HG03064 (cell line): ENCODE results near the gene CAPN3.

Experiments
- ATAC-seq: cut with Tn5 transposase; IDR thresholded peaks from one replicate; pipeline ENCODE4 v1.9.1; 2021; ENCODE audit warnings: low read depth; ENCODE audit not compliant: unreplicated experiment

Gene CAPN3

DNA sequence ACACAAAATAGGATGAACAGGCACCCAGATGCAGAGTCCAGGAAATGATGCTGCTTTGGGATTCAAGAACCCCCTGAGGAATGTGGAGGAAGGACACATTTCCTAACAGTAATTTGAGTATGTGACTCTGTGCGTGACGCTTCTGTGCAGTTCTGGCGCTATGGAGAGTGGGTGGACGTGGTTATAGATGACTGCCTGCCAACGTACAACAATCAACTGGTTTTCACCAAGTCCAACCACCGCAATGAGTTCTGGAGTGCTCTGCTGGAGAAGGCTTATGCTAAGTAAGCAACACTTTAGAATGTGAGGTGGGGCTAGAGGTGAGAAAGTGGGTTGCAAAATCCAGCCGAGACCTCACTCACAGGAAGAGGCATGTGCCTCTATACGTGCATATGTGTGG is 28.3 kb downstream of the CAPN3 start:
- no peak for ATAC-seq

GRCh38 chr15:42392309-42393024 is 33.2 kb downstream of the CAPN3 start:
- ATAC-seq = no peak

GRCh38 chr15:42394106-42394505 is 34.8 kb downstream of the CAPN3 start:
- no peak for ATAC-seq

GRCh38 chr15:42395838-42396237 is 36.5 kb downstream of the CAPN3 start:
- ATAC-seq = no peak

GRCh38 chr15:42401544-42402454 is 42.5 kb downstream of the CAPN3 start:
- ATAC-seq = no peak

DNA sequence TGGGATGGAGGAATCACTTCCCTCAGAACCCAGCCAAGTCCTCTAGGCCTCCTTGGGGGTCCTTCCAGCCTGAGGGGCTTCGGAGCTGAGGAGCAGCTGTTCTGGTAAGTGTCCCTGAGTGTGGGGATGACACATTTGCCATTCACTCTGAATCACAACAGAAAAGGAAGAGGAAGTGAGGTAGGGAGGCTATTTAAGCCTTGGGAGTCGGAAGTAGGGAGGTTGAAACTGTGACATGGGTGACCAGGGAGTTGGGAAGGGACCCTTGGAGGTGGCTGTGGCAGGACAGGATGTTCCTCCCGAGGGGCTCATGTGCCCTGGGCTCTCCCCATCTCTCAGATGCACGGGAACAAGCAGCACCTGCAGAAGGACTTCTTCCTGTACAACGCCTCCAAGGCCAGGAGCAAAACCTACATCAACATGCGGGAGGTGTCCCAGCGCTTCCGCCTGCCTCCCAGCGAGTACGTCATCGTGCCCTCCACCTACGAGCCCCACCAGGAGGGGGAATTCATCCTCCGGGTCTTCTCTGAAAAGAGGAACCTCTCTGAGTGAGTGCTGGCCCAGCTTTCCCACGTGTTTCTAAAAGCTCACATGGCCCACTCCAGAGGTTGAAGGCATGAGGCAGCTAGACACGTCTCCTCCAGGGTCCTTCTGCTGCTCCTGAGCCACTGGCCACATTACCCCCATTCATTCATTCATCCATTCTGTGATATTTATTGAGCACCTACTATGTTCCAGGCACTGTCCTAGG is 43.3 kb downstream of the CAPN3 start:
- ATAC-seq = no peak

DNA sequence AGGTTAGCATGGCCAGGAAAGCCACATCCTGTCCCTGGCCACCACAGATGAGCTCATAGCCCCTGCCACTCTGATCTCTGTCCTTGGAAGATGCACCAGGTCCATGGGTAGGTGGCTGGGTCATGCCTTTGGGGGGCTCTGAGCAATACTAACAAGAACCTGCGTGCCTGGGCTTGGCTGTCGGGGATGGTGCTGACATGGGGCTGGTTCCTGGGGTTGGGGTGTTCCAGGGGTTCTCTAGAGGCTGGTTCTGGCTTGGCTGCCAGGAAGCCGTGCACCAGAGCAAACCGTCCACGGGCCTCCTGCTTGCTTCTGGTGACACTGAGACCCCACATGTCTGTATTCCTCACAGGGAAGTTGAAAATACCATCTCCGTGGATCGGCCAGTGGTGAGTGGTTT is 44.1 kb downstream of the CAPN3 start:
- ATAC-seq = no peak

DNA sequence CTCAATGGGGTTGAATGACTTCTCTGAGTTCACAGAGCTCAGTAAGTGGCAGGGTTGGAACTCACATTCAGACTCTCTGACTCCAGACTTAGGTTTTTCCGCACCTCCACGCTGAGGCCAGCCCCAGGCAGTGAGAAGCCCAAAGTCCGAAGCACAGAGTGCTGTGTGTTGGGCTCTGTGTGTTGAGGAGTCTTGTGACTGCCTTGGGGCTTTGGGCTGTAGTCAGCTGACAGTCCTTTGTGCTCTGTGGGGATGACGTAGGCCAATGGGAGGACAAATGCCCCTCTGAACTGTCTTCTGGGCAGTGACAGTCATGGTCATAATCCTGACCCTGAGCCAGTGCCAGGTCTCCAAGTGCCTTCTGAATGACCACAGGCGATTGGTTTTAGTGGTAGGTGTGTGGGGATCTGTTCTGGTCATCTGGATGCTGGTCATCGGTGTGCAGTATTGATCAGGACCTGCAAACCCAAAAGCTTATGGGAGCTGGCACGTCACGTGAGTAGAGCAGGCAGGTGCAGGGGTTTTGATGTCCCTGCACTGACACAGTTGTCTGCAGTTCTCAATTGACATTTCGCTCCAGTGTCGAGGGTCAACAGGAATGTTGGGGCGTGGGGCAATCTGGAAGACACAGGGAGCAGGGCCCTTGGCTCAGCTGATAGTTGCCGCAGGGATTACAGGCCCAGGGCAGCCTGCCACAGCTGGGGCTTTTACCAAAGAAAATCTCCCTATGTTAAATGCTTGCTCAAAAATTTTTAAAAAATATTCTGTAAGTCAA is 45.3 kb downstream of the CAPN3 start:
- ATAC-seq = no peak

DNA sequence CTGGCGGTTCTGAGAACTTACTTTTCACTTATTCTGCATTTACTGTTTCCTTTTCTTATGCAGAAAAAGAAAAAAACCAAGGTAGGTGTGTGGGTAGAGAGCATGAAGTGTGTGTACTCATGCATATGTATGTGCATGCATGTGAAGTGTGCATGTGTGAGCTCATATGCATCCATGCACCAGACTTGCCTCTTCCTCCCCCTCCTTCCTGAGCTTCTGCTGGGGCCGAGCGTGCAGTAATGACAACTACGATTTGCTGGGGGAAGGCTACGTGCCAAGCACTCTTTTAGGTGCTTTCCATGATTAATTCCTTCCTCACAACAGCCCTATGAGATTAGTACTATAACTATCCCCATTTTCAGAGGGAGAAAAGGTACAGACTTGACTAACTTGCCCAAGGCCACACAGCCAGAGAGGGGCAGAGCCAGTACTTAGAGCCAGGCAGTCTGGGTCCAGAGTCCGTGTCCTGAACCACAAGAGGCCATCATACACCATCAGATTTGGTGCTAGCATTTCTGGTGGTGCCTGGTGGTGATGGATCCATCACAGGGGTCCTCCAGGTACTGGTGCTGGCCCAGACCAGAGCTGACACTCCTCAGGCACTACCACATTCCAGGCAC is 46.7 kb downstream of the CAPN3 start:
- ATAC-seq = no peak

- no peak for ATAC-seq
Observed at GRCh38 chr15:42408178-42408577, 48.9 kb downstream of the CAPN3 start.

GRCh38 chr15:42409011-42409410 is 49.7 kb downstream of the CAPN3 start:
- no peak for ATAC-seq

GRCh38 chr15:42411884-42412283 is 52.6 kb downstream of the CAPN3 start:
- ATAC-seq = no peak

DNA sequence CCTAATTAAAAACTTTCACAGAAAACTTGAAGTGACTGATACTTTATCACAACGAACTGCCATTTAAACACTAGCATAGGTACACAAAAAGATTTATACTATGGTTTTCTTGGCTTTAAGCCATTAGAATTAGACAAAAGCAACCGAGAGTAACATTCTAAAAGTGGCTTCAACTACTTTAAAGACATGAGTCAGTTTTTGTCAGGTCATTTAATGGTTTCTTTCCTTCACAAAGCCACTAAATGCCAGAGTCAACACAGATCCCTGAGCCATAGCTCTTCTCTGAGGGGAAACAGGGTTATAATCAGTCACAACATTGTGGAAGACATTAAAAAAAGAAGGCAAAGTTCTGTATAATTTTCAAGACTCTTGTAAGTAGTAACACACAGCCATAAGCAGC is 54.6 kb downstream of the CAPN3 start:
- ATAC-seq = no peak

DNA sequence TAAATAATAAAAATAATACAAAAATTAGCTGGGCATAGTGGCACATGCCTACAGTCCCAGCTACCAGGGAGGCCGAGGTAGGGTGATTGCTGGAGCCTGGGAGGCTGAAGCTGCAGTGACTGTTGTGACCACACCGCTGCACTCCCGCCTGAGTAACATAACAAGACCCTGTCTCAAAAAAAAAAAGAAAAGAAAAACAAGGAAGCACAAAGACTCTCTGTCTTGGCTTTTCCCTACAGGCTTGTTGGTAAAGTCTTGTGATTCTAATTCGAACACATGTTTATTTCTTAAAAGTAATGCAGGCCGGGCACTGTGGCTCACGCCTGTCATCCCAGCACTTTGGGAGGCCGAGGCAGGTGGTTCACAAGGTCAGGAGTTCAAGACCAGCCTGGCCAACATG is 60.1 kb downstream of the CAPN3 start:
- no peak for ATAC-seq

GRCh38 chr15:42421376-42421775 is 62.1 kb downstream of the CAPN3 start:
- no peak for ATAC-seq

DNA sequence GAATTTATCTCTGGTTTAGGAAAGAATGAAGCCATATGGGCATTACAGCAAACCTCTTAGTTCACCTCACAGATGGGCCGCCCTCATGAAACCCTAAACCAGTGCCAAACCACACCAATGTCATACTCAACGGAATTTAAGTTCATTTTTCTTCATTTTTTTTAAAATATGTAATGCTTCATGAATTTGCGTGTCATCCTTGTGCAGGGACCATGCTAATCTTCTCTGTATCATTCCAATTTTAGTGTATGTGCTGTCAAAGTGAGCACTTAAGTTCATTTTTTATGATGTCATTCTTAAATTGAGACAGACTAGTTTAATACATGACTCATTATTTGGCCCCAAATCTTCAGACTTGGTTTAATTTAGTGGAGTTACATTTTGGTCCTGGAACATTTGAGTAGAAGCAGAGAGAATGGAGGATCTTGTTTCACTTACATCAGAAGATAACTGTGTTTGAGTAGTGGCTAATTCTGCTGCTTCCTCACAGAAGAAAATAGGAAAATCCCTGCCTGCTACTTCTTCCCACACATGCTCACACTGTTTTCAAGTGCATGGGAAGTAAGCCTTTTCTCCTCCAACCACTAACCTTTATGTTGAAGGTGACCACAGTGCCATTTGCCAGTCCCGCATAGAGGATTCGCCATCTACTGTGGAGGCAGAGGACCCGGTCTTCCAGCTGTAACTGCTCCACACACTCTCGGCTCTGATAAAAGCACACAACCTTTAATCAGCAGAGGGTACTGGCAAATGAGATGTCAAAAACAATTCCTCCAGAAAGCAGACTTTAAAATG is 68.3 kb downstream of the CAPN3 start:
- ATAC-seq = no peak

DNA sequence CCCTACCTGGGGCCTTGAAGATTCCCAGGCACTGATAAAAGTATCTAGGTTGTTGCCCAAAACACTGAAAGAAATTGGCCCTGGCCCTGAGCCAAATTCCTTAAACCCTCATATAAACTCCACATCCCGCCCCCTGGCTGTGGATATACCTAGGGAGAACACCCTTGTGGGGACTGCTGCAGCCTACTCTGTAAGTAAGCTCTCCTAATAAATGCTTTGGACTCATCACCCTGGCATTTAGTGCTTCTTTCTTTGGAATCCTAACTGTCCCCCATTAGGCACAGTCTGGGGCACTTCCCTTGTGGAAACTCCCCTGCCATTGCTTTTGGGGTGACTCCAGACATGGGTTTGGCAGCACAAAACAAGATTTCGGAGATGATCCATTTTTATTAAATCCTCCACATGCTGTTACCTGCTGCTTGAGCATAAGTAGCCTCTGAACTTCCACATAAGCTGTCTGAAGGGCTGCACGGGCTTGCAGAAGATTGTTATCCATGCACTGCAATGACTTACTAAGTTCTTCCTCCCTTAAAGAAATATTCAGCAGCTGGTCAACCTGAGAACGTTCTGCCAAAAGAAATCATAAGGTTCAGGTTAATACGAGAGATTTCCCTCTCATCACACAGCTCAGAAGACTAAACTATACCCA is 85.2 kb downstream of the CAPN3 start:
- no peak for ATAC-seq

GRCh38 chr15:42445551-42445950 is 86.2 kb downstream of the CAPN3 start:
- ATAC-seq = no peak

- ATAC-seq = no peak
Observed at GRCh38 chr15:42447599-42447998, 88.3 kb downstream of the CAPN3 start.
